ENCODE data around the gene THPO. TPM values are rescaled to one million over a fixed set of nuclear protein-coding genes. Genes with fewer than 3 reads are reported as not detected.

THPO gene
- total RNA-seq, 1 experiment from 2014 or later: 1.1 TPM

- in situ Hi-C loops (cut with HindIII; ENCODE audit: low pct_unique_long_range_greater_than_20kb, low sequenced_read_pairs): no loop called here
Observed at GRCh38 chr3:184388164-184388935, 10.3 kb upstream of the THPO start.

GRCh38 chr3:184387174-184387714 is 9.2 kb upstream of the THPO start:
- in situ Hi-C loops (cut with HindIII; ENCODE audit: low pct_unique_long_range_greater_than_20kb, low sequenced_read_pairs): no loop called here
- DNase-seq (ENCODE audit: low read depth, low spot score): no peak

More at GRCh38 chr3:184388164-184388935, 10.3 kb upstream of the THPO start:
- DNase-seq (ENCODE audit: low read depth, low spot score): no peak

- DNase-seq (ENCODE audit: low read depth, low spot score): no peak
- in situ Hi-C loops (cut with HindIII; ENCODE audit: low pct_unique_long_range_greater_than_20kb, low sequenced_read_pairs): no loop called here
Observed at GRCh38 chr3:184386047-184386806, 8.2 kb upstream of the THPO start.

- in situ Hi-C loops (cut with HindIII; ENCODE audit: low pct_unique_long_range_greater_than_20kb, low sequenced_read_pairs): no loop called here
- DNase-seq (ENCODE audit: low read depth, low spot score): no peak
Observed at GRCh38 chr3:184384856-184385422, 6.9 kb upstream of the THPO start.

- in situ Hi-C loops (cut with HindIII; ENCODE audit: low pct_unique_long_range_greater_than_20kb, low sequenced_read_pairs): no loop called here
- no peak for DNase-seq (ENCODE audit: low read depth, low spot score)
Observed at GRCh38 chr3:184384342-184384741, 6.3 kb upstream of the THPO start.

GRCh38 chr3:184383033-184383740 is 5.2 kb upstream of the THPO start:
- in situ Hi-C loops (cut with HindIII; ENCODE audit: low pct_unique_long_range_greater_than_20kb, low sequenced_read_pairs): no loop called here
- DNase-seq (ENCODE audit: low read depth, low spot score): no peak

GRCh38 chr3:184382326-184383032 is 4.5 kb upstream of the THPO start:
- in situ Hi-C loops (cut with HindIII; ENCODE audit: low pct_unique_long_range_greater_than_20kb, low sequenced_read_pairs): no loop called here

GRCh38 chr3:184381261-184382224 is 3.5 kb upstream of the THPO start:
- DNase-seq (ENCODE audit: low read depth, low spot score): no peak
- in situ Hi-C loops (cut with HindIII; ENCODE audit: low pct_unique_long_range_greater_than_20kb, low sequenced_read_pairs): no loop called here

More at GRCh38 chr3:184382326-184383032, 4.5 kb upstream of the THPO start:
- DNase-seq (ENCODE audit: low read depth, low spot score): no peak

GRCh38 chr3:184380627-184381260 is 2.7 kb upstream of the THPO start:
- in situ Hi-C loops (cut with HindIII; ENCODE audit: low pct_unique_long_range_greater_than_20kb, low sequenced_read_pairs): no loop called here

GRCh38 chr3:184380185-184380626 is 2.2 kb upstream of the THPO start:
- in situ Hi-C loops (cut with HindIII; ENCODE audit: low pct_unique_long_range_greater_than_20kb, low sequenced_read_pairs): no loop called here
- peak; percentile 34 for DNase-seq (ENCODE audit: low read depth, low spot score)

More at GRCh38 chr3:184380627-184381260, 2.7 kb upstream of the THPO start:
- DNase-seq (ENCODE audit: low read depth, low spot score): no peak

GRCh38 chr3:184379358-184380184 is 1.6 kb upstream of the THPO start, which contains the start of gene CHRD:
TSS of gene CHRD (plus strand) at chr3:184380054. CDS start at chr3:184380319, 265 bp downstream.
- in situ Hi-C loops (cut with HindIII; ENCODE audit: low pct_unique_long_range_greater_than_20kb, low sequenced_read_pairs): no loop called here

GRCh38 chr3:184378651-184379357 is 797 bp upstream of the THPO start:
- in situ Hi-C loops (cut with HindIII; ENCODE audit: low pct_unique_long_range_greater_than_20kb, low sequenced_read_pairs): no loop called here
- DNase-seq (ENCODE audit: low read depth, low spot score): no peak

More at GRCh38 chr3:184379358-184380184, 1.6 kb upstream of the THPO start, which contains the start of gene CHRD:
- DNase-seq (ENCODE audit: low read depth, low spot score): no peak

GRCh38 chr3:184377374-184377773 is 633 bp downstream of the THPO start:
- in situ Hi-C loops (cut with HindIII; ENCODE audit: low pct_unique_long_range_greater_than_20kb, low sequenced_read_pairs): no loop called here

More at GRCh38 chr3:184377374-184377773, 633 bp downstream of the THPO start:
- no peak for DNase-seq (ENCODE audit: low read depth, low spot score)
